NCI-H510A treated with DMSO at 0.1 percent for 48 hours (cell line): ENCODE measurements around the gene RASAL2.
"Not testable (repeated sequence)": the region's sequence is repeated elsewhere in the genome, so short reads cannot be mapped to it uniquely, and the experiment has no call there.

ENCODE experiments used
- DNase-seq: peaks from one replicate; lab custom pipeline; 2025; lab: John Stamatoyannopoulos, UW

RASAL2 gene

DNA sequence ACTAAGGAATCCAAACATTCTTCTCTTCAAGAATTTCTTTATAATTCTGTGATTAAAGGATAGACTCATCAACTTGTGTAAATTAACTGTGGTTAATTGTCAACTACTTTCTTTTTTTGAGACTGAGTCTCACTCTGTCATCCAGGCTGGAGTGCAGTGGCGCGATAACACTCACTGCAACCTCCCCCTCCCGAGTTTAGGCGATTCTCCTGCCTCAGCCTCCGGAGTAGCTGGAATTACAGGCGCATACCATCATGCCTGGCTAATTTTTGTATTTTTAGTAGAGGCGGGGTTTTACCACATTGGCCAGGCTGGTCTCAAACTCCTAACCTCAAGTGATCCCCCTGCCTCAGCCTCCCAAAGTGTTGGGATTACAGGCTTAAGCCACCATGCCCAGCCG lies 296.4 kb downstream of the RASAL2 start:
- DNase-seq, result not testable (repeated sequence)

DNA sequence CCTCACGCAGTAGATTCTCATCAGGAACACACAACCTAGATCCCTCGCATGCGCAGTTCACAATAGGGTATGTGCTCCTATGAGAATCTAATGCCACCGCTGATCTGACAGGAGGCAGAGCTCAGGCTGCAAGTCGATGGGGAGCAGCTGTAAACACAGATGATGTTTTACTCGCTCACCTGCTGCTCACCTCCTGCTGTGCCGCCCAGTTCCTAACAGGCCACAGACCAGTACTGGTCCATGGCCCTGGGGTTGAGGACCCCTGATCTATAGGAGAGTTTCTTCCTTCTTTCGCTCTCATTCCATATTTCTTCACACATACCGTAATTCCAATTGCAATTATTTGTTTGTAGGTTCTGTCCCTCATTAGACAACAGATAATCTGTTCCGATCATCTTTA lies 299.5 kb downstream of the RASAL2 start:
- DNase-seq, result peak; percentile 65

DNA sequence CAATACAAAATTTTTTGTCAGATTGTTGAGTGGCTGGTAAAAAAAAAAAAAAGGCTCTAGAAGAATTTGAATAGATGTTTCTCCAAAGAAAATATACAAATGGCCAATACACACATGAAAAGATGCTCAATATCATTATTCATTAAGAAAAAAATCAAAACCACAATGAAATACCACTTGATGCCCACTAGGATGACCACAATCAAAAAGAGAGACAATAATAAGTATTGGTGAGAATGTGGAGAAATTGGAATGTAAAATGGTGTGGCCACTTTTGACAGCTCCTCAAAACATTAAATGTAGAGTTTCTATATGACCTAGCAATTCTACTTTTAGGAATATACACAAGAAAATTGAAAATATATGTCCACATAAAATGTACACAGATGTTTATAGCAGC lies 302.9 kb downstream of the RASAL2 start:
- DNase-seq, result no peak

DNA sequence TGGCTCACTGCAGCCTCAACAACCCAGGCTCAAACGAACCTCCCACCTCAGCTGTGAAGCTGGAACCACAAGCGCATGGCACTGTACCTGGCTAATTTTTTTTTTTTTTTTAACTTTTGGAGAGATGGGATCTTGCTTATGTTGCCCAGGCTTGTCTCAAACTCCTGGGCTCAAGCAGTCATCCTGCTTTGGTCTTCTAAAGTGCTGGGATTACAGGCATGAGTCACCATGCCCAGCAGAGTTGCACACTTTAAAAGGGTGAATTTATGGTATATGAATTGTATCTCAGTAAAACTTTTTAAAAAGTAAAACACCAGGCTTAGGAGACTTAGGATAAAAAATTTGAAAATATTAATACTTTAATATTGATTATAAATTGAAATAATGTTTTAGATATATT lies 303.8 kb downstream of the RASAL2 start:
- no peak for DNase-seq

DNA sequence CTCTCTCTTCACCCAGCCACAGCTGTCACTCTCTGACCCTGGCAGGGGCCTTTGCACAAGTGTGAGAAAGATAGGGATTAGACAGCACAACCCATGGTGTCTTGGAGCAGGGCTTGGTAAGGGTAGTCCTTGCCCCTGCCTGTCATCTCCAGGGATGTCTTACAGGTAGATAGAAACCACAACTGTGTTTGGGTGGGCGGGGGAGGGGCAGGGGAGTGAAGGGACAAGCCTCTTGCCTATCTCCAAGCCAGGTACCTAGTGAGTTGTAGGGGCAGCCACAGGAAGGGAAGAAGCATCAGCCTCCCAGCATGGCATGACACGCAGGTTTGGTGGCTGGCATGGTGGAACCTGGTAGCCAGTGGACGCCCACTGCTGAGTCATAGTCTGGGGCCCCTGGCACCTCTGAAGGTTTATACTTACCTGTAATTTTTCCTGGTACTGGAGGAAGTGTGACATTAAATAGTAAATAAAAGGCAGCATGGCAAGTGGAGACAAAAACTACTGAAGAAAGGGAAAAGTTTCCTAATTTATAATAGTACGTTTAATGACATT lies 305.3 kb downstream of the RASAL2 start:
- DNase-seq, result no peak

DNA sequence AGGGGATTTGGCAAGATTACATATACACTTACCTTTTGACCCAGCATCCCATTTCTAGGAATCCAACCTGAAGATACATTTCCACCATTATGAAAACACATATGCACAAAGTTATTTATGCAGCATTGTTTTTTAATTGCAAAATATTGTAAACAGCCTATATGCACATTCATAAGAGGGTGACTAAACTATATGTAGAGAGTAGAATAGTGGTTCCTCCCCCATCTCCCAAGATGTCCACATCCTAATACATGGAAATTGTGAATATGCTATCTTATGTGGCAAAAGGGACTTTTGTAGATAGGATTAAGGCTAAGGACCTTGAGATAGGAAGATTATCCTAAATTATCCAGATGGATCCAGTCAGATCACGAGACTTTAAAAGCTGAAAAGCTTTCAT lies 311.2 kb downstream of the RASAL2 start:
- no peak for DNase-seq

DNA sequence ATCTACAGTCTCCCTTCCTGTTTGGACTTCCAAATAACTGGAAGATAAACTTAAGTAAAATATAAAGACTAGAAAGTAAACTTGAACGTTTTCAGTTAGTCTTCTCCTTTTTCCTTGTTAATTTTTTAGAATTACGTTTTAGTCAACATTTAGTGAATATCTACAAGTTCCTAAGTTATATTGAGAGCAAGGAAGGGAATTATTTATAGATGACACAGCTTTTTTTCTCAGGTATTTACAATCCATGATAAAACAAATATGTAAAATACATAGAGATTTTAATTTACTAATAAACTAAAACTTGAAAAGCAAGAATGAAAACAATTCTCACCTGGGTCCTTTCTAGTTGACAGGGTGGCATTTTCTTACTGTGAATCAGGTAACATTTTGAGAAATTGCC lies 313.3 kb downstream of the RASAL2 start:
- no peak for DNase-seq

DNA sequence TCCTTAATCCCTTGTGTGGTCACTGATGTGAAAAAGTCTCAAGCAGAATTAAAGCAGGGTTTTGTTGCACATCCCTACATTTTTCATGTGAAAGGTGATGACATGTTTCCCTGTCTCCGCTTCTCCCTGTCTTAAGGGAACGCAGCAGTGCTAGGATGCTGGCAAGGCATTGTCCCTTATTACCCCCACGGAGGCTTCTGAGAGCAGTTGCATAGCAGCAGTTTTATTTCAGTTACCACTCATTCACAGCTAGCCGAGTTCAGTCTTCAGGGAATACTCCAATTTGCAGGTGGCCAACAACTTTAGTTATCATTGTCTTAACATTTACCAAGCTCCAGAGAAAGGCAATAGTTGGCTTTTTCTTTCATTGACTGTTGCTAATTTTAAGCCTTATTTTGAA lies 313.8 kb downstream of the RASAL2 start:
- DNase-seq, result peak; percentile 20

DNA sequence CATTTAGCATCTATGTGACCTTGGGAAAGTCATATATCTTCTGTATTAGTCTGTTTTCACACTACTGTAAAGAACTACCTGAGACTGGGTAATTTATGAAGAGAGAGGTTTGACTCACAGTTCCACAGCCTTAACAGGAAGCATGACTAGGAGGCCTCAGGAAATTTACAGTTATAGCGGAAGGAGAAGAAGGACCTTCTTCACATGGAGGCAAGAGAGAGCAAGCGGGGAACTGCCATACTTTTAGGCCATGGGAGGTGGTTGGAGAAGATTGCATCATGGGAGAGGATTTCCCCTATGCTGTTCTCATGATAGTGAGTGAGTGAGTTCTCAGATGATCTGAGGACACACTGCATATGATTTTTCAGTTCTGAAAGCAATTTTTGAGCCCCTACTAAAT lies 315.0 kb downstream of the RASAL2 start:
- no peak for DNase-seq

DNA sequence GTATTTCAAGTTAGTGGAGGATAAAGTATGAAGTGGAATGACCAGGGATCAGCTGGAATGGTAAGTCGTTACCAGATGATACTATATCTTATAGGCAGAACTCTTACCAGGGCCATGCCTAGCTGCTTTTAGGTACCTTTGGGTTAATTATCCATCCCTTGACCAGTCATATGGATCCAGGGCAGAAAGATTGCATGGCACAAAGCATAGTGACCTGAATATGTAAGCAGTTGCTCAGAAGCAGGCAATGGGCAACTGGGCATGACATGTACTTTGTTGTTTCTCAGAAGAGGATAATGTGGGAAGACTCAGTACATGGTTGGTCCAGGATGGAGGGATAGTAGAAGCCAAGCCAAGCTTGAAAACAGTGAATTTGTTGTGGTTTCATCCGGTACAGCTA lies 315.6 kb downstream of the RASAL2 start:
- no peak for DNase-seq

DNA sequence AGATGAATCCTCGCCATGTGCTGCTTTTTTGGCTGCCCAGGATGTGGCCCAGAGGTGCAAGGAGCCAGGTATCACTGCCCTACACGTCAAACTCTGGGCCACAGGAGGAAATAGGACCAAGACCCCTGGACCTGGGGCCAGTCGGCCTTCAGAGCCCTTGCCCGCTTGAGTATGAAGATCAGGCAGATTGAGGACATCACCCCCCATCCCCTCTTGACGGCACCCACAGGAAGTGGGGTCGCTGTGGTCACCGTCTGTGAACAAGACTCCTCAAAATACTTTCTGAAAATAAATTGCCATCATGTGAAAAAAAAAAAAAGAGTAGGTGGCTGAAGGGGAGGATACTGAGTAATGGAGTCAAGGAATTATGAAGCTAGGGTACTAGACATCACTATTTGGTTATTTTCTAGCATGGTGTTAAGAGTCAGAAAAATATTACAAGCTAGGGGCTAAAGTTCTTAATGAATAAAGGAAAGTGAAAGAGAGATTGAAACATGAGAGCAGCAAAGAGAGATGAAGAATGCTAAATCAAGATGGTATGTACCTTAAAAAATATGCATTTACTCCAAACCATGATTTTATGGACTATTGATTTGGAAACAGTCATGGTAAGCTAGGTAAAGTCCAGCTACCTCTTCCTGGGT lies 318.0 kb downstream of the RASAL2 start:
- no peak for DNase-seq

DNA sequence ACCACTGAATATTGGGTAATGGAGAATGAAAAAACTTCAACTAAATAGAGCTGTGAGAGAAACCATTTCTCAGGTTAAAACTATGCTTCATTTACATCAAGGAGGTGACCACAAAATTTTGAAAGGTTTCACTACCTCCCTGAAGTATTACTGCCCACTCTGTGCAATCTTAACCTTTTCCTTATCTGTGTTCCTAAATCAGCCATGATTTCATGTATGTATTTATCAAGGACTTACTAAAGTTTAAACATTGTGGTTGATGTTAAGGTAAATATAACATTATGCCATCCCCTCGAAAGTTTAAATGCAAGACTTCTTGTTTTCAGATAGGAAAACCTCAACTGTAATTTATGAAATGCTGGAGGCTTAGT lies 318.5 kb downstream of the RASAL2 start:
- DNase-seq, result no peak

DNA sequence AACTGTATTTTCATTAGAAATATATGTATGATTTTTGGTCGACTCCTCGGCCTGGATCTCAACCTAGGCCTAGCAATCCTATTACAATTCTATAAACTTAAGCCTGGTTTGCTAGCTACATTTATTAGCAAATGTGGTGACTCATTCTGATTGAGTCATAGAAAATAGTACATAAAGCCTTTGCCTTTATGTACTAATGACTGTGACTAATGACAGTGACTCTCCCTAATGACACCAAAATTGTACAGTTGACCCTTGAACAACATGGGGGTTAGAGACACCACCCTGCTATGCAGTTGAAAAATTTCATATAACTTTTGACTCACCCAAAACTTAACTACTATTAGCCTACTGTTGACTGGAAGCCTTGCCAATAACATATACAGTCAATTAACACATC lies 324.0 kb downstream of the RASAL2 start:
- DNase-seq, result no peak

DNA sequence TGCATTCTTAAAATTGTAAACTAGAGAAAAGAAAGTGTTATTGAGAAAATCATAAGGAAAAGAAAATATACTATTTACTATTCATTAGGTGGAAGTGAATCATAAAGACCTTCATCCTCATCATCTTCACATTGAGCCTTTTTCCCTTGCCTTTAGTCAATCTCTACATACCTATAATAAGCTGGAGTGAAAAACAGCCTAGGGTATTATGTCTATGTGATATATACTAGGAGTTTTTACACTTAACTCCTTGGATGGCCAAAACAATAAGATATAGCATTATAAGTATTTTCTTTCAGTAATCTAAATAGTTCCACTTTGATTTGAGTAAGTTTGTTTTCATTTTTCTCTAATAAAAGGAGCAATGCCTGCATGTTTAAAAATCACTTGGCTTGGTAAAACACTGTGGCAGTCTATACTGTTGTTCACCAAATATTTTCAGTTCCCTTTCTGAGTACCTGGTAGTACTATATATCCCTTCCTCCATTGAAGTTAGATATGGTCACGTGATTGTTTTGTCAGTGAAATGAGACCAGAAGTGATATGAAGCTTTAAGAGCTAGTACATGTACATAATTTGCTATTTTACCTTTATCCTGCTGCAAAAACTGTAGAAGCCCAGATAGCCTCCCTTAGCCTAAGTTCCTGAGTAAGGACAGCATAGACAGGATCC lies 324.5 kb downstream of the RASAL2 start:
- no peak for DNase-seq

DNA sequence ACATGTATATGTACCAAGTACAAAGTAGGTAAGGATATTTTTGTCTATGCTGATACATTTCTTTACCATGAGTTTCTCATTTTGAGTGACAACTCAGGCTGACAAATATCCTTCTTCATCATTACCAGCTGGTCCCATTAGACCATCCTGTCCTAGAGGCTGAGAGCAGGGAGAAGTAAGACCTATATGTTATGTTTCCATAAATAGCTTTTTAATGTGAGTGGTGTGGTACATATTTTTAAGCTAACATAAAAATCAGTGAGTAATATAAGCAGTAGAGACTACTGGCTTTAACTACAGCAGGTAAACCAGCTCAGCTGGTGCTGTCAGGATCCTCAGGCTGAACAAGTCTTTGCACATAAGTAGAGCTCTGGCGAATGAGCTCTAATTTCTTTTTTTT lies 340.5 kb downstream of the RASAL2 start:
- no peak for DNase-seq

DNA sequence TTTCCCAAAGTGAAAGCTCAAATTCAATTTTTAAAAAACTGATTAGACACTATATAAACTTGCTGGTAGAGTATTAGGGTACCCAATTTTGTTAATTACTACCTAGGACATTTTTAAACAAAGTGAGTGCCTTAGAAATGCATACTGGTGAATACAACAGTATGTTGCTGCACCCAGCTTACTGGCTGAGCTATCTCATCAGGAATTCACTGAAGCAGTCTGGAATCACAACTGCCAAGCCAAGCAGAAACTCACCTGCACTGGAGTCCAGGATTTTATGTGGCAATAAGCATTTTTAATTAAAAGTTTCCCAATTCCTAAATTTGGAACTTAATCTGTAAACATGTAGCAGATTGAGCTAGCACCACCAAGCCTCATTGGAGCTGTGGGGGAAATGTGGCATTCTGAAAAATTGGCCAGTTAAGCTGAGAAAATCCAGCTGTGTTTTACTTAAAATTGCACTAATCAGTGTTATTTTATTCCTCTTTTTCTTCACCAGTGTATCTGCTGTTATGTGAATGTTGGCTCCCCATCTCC lies 341.1 kb downstream of the RASAL2 start:
- DNase-seq, result no peak

DNA sequence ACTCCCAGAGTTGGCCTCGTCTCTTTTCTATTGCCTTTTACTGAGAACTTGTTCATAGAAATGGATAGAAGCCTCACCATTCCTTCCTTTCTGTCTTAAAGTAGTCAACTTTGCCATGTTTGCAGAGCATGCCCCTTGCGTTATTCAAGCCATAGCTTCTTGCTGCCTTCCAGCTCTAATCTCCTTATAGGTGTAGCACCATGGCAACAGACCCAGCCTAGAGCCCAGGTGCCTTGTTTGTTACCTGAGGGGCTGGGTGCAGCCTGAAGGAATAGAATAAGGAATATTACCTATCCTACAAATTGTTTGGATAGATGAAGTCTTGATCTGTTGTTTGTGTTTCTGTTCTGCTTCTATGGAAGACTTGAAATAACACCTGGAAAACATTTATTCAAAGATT lies 343.0 kb downstream of the RASAL2 start:
- DNase-seq, result no peak

DNA sequence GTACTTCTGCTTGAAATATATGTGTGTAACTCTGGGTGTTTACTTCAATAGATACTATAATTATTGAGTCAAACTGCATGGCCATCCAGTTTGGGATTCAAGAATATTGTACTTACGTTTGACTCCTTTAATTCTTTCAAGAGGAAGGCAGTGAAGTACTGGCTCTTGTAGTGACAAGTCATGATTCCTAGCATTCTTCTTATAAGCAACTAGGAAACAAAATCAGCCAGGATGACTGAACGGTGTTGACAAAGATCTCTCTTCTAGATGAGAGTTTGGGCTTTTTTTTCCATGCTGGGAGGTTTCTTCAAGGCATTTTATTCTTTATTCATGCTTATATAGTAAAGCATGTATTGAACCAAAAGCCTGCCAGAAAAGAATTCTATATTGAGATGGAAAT lies 344.5 kb downstream of the RASAL2 start:
- no peak for DNase-seq

DNA sequence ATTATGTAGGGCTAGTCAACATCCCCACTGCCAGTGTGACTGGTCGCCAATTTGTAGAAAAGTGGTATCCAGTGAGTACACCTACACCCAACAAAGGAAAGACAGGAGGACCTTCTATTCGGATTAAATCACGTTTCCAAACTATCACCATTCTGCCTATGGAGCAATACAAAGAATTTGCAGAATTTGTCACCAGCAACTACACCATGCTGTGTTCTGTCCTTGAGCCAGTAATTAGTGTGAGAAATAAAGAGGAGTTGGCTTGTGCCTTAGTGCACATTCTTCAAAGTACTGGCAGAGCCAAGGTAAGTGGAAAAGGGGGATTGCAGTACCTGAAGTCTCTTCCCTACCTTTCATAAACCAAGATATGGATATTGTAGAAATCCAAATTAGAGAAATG lies 349.0 kb downstream of the RASAL2 start:
- DNase-seq, result no peak

DNA sequence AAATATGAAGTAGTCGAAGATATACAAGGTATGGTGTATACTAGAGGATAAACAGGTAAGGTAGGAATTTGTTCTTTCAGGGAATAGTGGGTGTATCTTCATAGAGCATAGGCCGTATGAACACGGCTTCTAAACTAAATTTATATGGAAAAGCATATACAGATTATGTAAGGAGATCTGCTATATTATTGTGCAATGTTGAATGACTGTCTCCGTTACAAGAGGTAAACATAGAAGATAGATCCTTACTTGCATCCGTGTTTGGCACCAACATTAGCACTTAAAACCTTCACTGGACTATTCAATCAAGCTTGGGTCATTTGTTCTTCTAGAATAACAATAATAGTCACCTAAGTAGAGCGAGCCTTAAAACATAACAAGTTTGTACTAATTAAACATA lies 357.0 kb downstream of the RASAL2 start:
- no peak for DNase-seq

DNA sequence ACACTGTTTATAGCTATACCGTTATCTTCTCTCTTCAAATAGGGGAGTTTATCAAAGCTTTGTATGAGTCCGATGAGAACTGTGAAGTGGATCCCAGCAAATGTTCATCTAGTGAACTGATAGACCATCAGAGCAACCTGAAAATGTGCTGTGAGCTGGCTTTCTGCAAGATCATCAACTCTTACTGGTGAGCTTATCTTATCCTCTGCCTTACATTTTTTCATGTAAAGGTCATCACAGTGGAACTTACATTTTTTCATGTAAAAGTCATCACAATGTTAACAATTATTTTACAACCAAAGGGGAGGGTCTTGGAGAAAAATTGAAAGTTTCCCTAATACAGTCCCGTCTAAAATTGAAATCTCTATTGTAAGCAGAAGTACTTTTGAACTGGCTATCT lies 357.6 kb downstream of the RASAL2 start:
- DNase-seq, result no peak

DNA sequence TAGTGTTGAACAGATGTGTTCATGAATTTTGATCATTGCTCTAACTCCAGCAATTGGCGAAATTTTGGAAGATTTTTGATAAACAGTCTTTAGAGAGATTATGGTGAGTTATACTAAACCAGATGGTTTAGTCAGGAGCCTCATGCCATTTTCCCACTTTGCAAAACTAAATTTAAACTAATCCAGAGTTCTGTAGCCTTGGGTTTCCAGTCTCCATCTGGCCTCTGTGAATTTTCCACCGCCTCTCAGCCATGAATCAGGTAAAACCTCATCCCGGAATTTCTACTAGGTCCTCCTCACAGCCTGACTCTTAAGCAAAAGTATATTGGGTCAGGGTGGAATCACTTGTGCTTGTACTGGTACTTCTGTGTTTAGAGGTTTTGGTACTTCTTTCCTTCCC lies 358.1 kb downstream of the RASAL2 start:
- DNase-seq, result no peak

DNA sequence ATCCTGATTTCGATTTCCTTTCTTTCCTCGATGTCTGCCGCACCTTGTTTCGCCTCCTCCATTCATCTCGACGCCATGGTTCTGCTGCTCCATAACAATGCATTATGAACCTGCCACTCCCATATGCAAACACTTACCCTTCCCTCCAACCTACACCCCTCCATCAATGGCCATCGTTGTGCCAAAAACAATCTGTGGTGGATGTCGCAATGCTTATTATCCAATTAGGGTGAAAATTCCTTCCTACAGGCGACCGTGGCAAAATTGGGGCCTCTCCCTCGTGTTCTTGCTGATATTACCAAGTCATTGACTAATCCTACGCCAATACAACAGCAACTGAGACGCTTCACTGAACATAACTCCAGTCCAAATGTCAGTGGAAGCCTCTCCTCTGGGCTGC lies 362.6 kb downstream of the RASAL2 start:
- no peak for DNase-seq

DNA sequence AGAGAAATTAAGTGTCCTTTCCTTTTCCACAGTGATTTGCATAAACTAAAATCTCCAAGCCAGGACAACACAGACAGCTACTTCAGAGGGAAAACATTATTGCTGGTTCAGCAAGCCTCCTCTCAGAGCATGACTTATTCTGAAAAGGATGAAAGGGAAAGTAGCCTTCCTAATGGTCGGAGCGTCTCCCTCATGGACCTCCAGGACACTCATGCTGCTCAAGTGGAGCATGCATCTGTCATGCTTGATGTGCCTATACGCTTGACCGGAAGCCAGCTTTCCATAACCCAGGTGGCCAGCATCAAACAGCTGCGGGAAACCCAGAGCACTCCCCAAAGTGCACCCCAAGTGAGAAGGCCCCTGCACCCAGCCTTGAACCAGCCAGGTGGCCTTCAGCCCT lies 363.7 kb downstream of the RASAL2 start:
- peak; percentile 35 for DNase-seq
